Peyer's patch (tissue), 4 donors: ENCODE measurements around the gene ADAP1.

Source experiments
- CTCF ChIP-seq, 6 experiments: fragments of 450-650 bp in 4 of 6; fragments of 200-600 bp in 2 of 6; sonication (generic) in 1 of 6; IDR thresholded peaks; one replicate each; pipeline ENCODE4 v1.5.1; 2017 to 2019; ENCODE audit warnings: antibody characterized with exemption in 6 of 6, mild to moderate bottlenecking in 3 of 6, moderate library complexity in 1 of 6
- POLR2A ChIP-seq, 2 donors: fragments of 450-650 bp; IDR thresholded peaks; one replicate each; pipeline ENCODE4 v1.5.1; 2017; ENCODE audit warnings: antibody characterized with exemption in 2 of 2, mild to moderate bottlenecking in 2 of 2, moderate library complexity in 2 of 2

- TF ChIP-seq CTCF (IDR thresholded peaks at IDR 0.05) (no peak), POLR2A (IDR thresholded peaks at IDR 0.05) (no peak)
Observed at GRCh38 chr7:900331-901040, 54.0 kb downstream of the ADAP1 start.
